ENCODE measurements around the gene ITGA5.

DNA sequence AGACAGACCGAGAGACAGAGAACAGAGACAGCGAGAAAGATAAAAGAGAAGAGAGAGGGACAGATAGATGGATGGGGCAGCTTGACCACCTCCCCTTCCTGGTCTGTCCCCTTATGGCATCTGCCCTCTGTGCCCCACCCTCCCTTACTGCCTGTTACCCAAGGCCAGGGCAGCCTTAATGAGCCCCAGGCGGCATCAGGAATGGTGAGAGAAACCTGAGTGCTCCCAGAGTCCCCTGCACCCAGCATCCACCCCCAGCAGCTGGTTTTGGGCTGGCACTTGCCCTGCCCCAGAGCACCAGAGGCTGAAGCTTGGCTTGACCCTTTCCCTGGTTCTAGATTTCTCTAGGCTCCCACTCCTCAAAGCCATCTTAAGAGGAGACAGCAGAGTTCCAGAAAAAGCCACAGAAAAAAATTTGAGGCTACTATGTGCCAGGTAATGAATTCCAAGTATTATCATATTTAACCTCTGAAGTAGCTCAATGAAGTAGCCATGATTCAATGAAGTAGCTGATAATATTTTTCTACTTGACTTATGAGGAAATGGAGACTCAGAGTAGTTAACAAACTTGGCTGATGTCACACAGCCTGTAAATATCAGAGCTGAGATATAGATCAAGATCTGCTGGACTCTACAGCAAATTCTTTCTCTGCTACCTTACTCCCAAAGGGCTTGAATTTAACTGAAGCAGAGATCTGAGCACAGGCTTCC lies 32.5 kb downstream of the ITGA5 start:
- TF ChIP-seq, protein P1, sequence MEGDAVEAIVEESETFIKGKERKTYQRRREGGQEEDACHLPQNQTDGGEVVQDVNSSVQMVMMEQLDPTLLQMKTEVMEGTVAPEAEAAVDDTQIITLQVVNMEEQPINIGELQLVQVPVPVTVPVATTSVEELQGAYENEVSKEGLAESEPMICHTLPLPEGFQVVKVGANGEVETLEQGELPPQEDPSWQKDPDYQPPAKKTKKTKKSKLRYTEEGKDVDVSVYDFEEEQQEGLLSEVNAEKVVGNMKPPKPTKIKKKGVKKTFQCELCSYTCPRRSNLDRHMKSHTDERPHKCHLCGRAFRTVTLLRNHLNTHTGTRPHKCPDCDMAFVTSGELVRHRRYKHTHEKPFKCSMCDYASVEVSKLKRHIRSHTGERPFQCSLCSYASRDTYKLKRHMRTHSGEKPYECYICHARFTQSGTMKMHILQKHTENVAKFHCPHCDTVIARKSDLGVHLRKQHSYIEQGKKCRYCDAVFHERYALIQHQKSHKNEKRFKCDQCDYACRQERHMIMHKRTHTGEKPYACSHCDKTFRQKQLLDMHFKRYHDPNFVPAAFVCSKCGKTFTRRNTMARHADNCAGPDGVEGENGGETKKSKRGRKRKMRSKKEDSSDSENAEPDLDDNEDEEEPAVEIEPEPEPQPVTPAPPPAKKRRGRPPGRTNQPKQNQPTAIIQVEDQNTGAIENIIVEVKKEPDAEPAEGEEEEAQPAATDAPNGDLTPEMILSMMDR (IDR thresholded peaks at IDR 0.05): no peak
- no peak for TF ChIP-seq POLR2A (IDR thresholded peaks at IDR 0.05)

Data from prostate gland (tissue), 2 donors.